Measurements from ENCODE around the gene ZNF117. TPM values are rescaled to one million over a fixed set of nuclear protein-coding genes. Genes with fewer than 3 reads are reported as not detected.
"Not testable (repeated sequence)": the region's sequence is repeated elsewhere in the genome, so short reads cannot be mapped to it uniquely, and the experiment has no call there.

The ZNF117 gene
- total and polyA plus RNA-seq, 2 of the 4 experiments (the other 2 are of a cell fraction): 2.9 to 4.0 TPM

DNA sequence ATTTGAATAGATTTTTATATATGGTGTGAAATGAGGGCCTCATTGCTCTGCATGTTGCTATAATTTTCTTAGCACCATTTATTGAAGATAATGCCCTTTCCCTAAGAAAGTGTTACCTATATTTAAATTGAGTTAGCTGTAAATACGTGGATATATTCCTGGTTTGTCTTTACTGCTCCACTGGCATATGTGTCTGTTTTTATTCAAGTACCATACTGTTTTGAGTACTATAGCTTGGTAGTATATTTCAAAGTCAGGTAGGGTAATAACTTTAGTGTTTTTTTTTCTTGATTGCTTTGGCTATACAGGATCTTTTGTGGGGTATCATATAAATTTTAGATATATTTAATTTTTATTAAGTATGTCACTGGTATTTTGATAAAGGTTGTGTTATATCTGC, 56.4 kb downstream of the ZNF117 start:
- in situ Hi-C loops (cut with MboI; ENCODE audit: low sequenced_read_pairs): no loop called here
- dilution Hi-C loops (cut with HindIII; ENCODE audit: low sequenced_read_pairs, unreplicated experiment): no loop called here

DNA sequence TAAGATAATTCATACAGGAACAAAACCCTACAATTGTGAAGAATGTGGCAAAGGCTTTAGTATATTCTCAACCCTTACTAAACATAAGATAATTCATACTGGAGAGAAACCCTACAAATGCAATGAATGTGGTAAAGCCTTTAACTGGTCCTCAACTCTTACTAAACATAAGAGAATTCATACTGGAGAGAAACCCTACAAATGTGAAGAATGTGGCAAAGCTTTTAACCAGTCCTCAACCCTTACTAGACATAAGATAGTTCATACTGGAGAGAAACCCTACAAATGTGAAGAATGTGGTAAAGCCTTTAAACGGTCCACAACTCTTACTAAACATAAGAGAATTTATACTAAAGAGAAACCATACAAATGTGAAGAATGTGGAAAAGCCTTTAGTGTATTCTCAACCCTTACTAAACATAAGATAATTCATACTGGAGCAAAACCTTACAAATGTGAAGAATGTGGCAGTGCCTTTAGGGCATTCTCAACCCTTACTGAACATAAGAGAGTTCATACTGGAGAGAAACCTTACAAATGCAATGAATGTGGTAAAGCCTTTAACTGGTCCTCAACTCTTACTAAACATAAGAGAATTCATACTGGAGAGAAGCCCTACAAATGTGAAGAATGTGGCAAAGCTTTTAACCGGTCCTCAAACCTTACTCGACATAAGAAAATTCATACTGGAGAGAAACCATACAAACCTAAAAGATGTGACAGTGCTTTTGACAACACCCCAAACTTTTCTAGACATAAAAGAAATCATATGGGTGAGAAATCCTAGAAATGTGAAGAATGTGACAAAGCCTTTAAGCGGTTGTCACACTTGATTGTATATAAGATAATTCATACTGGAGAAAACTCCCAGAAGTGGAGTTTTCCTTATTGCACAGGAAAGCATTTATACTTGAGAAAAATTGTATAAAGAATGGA, 62.3 kb downstream of the ZNF117 start:
- intact Hi-C loops (cut with micrococcal nuclease); CTCF ChIA-PET: not testable (repeated sequence)

More for the DNA sequence above, 56.4 kb downstream of the ZNF117 start:
- peaks cover 2% of the 10 kb centered on the region; the same call in 1 of the 2 replicates for H3K9me3 ChIP-seq (ENCODE audit: control insufficient read depth, insufficient read depth, low read length)
- H3K4me2 ChIP-seq (ENCODE audit: low read depth, low read length): no peak overlapping the region
- TF ChIP-seq CHD1 (IDR thresholded peaks at IDR 0.05; ENCODE audit: low read depth, low read length): no peak
- TF ChIP-seq SMC3 (IDR thresholded peaks at IDR 0.05; ENCODE audit: low read depth, low read length): no peak
- intact Hi-C loops (cut with micrococcal nuclease): no loop called here
- no peaks in the 10 kb centered on the region for H3K27me3 ChIP-seq (ENCODE audit: control insufficient read depth, insufficient read depth, low read length)
- DNase-seq: no peak
- WGBS, 2 experiments (ENCODE audit: extremely low coverage in 2 of 2, insufficient read length in 1 of 2): no CpG with 5 or more reads among the region's 1 CpG
- no peak overlapping the region for H3K4me3 ChIP-seq (ENCODE audit: insufficient read depth, low read depth, low read length)
- ATAC-seq (ENCODE audit: low read depth): no peak
- no peak overlapping the region for H3K56ac ChIP-seq (ENCODE audit: extremely low read depth, insufficient read depth, low read length)
- H4K5ac ChIP-seq (ENCODE audit: low read depth, low read length): no peak overlapping the region
- H3K23ac ChIP-seq (ENCODE audit: low read depth, low read length): no peak overlapping the region
- no peaks in the 10 kb centered on the region for H3K4me1 ChIP-seq (ENCODE audit: control insufficient read depth, insufficient read depth, low read length)
- ChIA-PET CTCF (no interaction called here), POLR2A (ENCODE audit: unreplicated experiment) (no interaction called here)
- no peak overlapping the region for H2AK9ac ChIP-seq (replicated peaks; ENCODE audit: low read depth, low read length, poor library complexity)
- no TSS peak for BruUV-seq (replicated peaks)
- no peaks in the 10 kb centered on the region for H4K20me1 ChIP-seq (ENCODE audit: insufficient read depth, low read length)
- no peak overlapping the region for H3K14ac ChIP-seq (replicated peaks; ENCODE audit: low read depth, low read length)
- no peak overlapping the region for H2AFZ ChIP-seq (replicated peaks; ENCODE audit: low read length, poor library complexity)
- H2BK5ac ChIP-seq (ENCODE audit: low read depth, low read length, poor library complexity, severe bottlenecking): no peak overlapping the region
- no peaks in the 10 kb centered on the region for H3K36me3 ChIP-seq (ENCODE audit: control insufficient read depth, insufficient read depth, low read length)
- no peaks in the 10 kb centered on the region for H3K9me1 ChIP-seq (ENCODE audit: insufficient read depth, low read length)
- H3K9ac ChIP-seq (ENCODE audit: low read depth, low read length): no peak overlapping the region
- H3K18ac ChIP-seq (ENCODE audit: low read depth, low read length): no peak overlapping the region
- H2BK15ac ChIP-seq (ENCODE audit: low read depth, low read length): no peak overlapping the region
- no peak overlapping the region for H2BK20ac ChIP-seq (ENCODE audit: low read depth, low read length)
- no peak overlapping the region for H3K4ac ChIP-seq (ENCODE audit: low read depth, low read length)
- no peak overlapping the region for H4K8ac ChIP-seq (ENCODE audit: low read depth in 2 of 2, low read length in 2 of 2)
- H3K79me1 ChIP-seq (ENCODE audit: low read depth in 1 of 2, low read length in 2 of 2): no peaks in the 10 kb centered on the region
- H4K91ac ChIP-seq (ENCODE audit: insufficient read depth, low read depth, low read length): no peak overlapping the region
- no peak overlapping the region for H2BK120ac ChIP-seq (ENCODE audit: low read depth, low read length)
- H3K27ac ChIP-seq (ENCODE audit: insufficient read depth, low read length): no peak overlapping the region
- H2AK5ac ChIP-seq (ENCODE audit: low read depth, low read length): no peak overlapping the region

More for the DNA sequence above, 62.3 kb downstream of the ZNF117 start:
- H4K8ac ChIP-seq (ENCODE audit: low read depth in 2 of 2, low read length in 2 of 2); H3K9ac ChIP-seq (ENCODE audit: low read depth, low read length); H2BK5ac ChIP-seq (ENCODE audit: low read depth, low read length, poor library complexity, severe bottlenecking); H4K91ac ChIP-seq (ENCODE audit: insufficient read depth, low read depth, low read length); H3K27ac ChIP-seq (ENCODE audit: insufficient read depth, low read length); H3K23ac ChIP-seq (ENCODE audit: low read depth, low read length); dilution Hi-C loops (cut with HindIII; ENCODE audit: low sequenced_read_pairs, unreplicated experiment); H4K20me1 ChIP-seq (ENCODE audit: insufficient read depth, low read length); POLR2A ChIA-PET (ENCODE audit: unreplicated experiment); H3K4me2 ChIP-seq (ENCODE audit: low read depth, low read length); H2AK9ac ChIP-seq (replicated peaks; ENCODE audit: low read depth, low read length, poor library complexity); in situ Hi-C loops (cut with MboI; ENCODE audit: low sequenced_read_pairs); H3K4ac ChIP-seq (ENCODE audit: low read depth, low read length); H3K36me3 ChIP-seq (ENCODE audit: control insufficient read depth, insufficient read depth, low read length); H3K18ac ChIP-seq (ENCODE audit: low read depth, low read length); H3K4me3 ChIP-seq (ENCODE audit: insufficient read depth, low read depth, low read length); H2BK120ac ChIP-seq (ENCODE audit: low read depth, low read length); H3K9me1 ChIP-seq (ENCODE audit: insufficient read depth, low read length); BruUV-seq (replicated peaks); H3K4me1 ChIP-seq (ENCODE audit: control insufficient read depth, insufficient read depth, low read length); H3K14ac ChIP-seq (replicated peaks; ENCODE audit: low read depth, low read length); H3K27me3 ChIP-seq (ENCODE audit: control insufficient read depth, insufficient read depth, low read length); H4K5ac ChIP-seq (ENCODE audit: low read depth, low read length); H2AFZ ChIP-seq (replicated peaks; ENCODE audit: low read length, poor library complexity); H2BK20ac ChIP-seq (ENCODE audit: low read depth, low read length); H3K79me1 ChIP-seq (ENCODE audit: low read depth in 1 of 2, low read length in 2 of 2); ATAC-seq (ENCODE audit: low read depth); H2BK15ac ChIP-seq (ENCODE audit: low read depth, low read length); H2AK5ac ChIP-seq (ENCODE audit: low read depth, low read length); DNase-seq; H3K56ac ChIP-seq (ENCODE audit: extremely low read depth, insufficient read depth, low read length): not testable (repeated sequence)
- H3K9me3 ChIP-seq (ENCODE audit: control insufficient read depth, insufficient read depth, low read length): peaks cover 13% of the 10 kb centered on the region
- no CpG with 5 or more reads among the region's 4 CpGs for WGBS, 2 experiments (ENCODE audit: extremely low coverage in 2 of 2, insufficient read length in 1 of 2)

Measured in IMR-90 (cell line).